Testis (tissue), 3 donors: ENCODE results near the gene SPACA6. TPM values are rescaled to one million over a fixed set of nuclear protein-coding genes. Genes with fewer than 3 reads are reported as not detected.

Experiments
- DNase-seq: peaks from one replicate; pipeline ENCODE4 v3.0.0-alpha.2; 2019
- H3K27ac ChIP-seq, 2 donors: fragments of 200-600 bp; sonication (generic); one replicate each; pipeline ENCODE4 v1.5.1; 2019
- H3K27me3 ChIP-seq: fragments of 200-600 bp; sonication (generic); one replicate; pipeline ENCODE4 v1.5.1; 2019
- H3K36me3 ChIP-seq: fragments of 200-600 bp; sonication (generic); one replicate; pipeline ENCODE4 v1.5.1; 2017; ENCODE audit warnings: low read depth; ENCODE audit errors: missing control alignments
- H3K4me1 ChIP-seq: fragments of 200-600 bp; sonication (generic); one replicate; pipeline ENCODE4 v1.5.1; 2019
- H3K4me3 ChIP-seq, 2 donors: fragments of 200-600 bp; sonication (generic); one replicate each; pipeline ENCODE4 v1.5.1; 2017 to 2019
- H3K9me3 ChIP-seq: fragments of 200-600 bp; sonication (generic); one replicate; pipeline ENCODE4 v1.5.1; 2017
- CTCF ChIP-seq, 3 experiments: fragments of 450-650 bp in 2 of 3; fragments of 200-600 bp in 1 of 3; sonication (generic) in 1 of 3; IDR thresholded peaks; one replicate each; pipeline ENCODE4 v1.5.1; 2016 to 2019; ENCODE audit warnings: antibody characterized with exemption in 3 of 3, mild to moderate bottlenecking in 2 of 3, moderate library complexity in 1 of 3
- POLR2A ChIP-seq: fragments of 450-650 bp; IDR thresholded peaks from one replicate; pipeline ENCODE4 v1.6.1; 2017; ENCODE audit warnings: antibody characterized with exemption, mild to moderate bottlenecking, moderate library complexity
- WGBS, 2 donors: methylation state at CpG; one replicate each; pipeline ENCODE4 v1.1.5; 2018; 5-methylcytosine and 5-hydroxymethylcytosine counted together
- intact Hi-C: fragments of 100-400 bp; cut with DNase I; formaldehyde crosslinking; loops from one replicate; pipeline ENCODE4 v1.15.1; 2023; ENCODE audit warnings: low total_unique reads
- microRNA counts, 2 donors: library from miRNA; unstranded; fragments of <30 nt; microRNA quantifications; one replicate each; lab custom pipeline; 2016
- microRNA-seq, 2 donors: library from miRNA; unstranded; fragments of <30 nt; microRNA quantifications; one replicate each; pipeline ENCODE4, GENCODE V29; 2016; ENCODE audit warnings: borderline number of aligned reads in 2 of 2, borderline replicate concordance in 1 of 2
- polyA plus RNA-seq: library from polyadenylated mRNA; stranded (reverse); fragments of 350-450 nt; fragmentation: Illumina TruSeq; extraction: RNeasy Lipid Tissue Mini Kit (QIAGEN cat#74804); gene quantifications from one replicate; pipeline ENCODE4 v1.2.3, GENCODE V29; 2014; ENCODE audit warnings: low read depth, low replicate concordance; ENCODE audit not compliant: insufficient read depth
- small RNA-seq, 2 donors: library from RNA; depleted of rRNA; stranded (forward); fragments of <200 nt; gene quantifications; one replicate each; pipeline ENCODE3, GENCODE V24; 2016
- total RNA-seq, 2 donors: library from RNA; depleted of rRNA; stranded (reverse); fragments of >200 nt; gene quantifications; one replicate each; pipeline ENCODE4 v1.2.3, GENCODE V29; 2016

SPACA6 gene
- total and polyA plus RNA-seq, 3 donors from 2014 or later: 19.8 to 106 (median 37.8) TPM

GRCh38 chr19:51751655-51752054 lies 58.5 kb downstream of the SPACA6 start, which contains the start of gene FPR1:
Gene FPR1, minus strand, starts transcription at chr19:51751878. Its CDS starts 4,884 bp downstream, at chr19:51746994.
- intact Hi-C loops: no loop called here
- no peaks in the 10 kb centered on the region for H3K9me3 ChIP-seq
- no peaks in the 10 kb centered on the region for H3K36me3 ChIP-seq
- DNase-seq: no peak
- no peak within 1 kb of the TSS for H3K4me3 ChIP-seq
- H3K4me1 ChIP-seq: no peaks in the 10 kb centered on the region
- no peaks in the 10 kb centered on the region for H3K27me3 ChIP-seq
- no peak within 1 kb of the TSS for H3K27ac ChIP-seq
- 82 to 85% methylated on average over 2 of the region's 2 CpGs for WGBS, 2 donors
- TF ChIP-seq CTCF (IDR thresholded peaks at IDR 0.05): no peak
- TF ChIP-seq POLR2A: no peak

GRCh38 chr19:51754109-51754508 lies 61.0 kb downstream of the SPACA6 start:
- DNase-seq: no peak
- Histone ChIP-seq H3K36me3 (no peaks in the 10 kb centered on the region), H3K4me1 (no peaks in the 10 kb centered on the region), H3K4me3 (no peak overlapping the region), H3K27ac (no peak overlapping the region), H3K27me3 (no peaks in the 10 kb centered on the region), H3K9me3 (no peaks in the 10 kb centered on the region)
- WGBS, 2 donors: 88 to 90% methylated on average over 6 of the region's 6 CpGs
- intact Hi-C loops: no loop called here
- TF ChIP-seq CTCF (IDR thresholded peaks at IDR 0.05) (no peak), POLR2A (no peak)

- H3K4me3 ChIP-seq: no peak overlapping the region
- 87 to 89% methylated on average over 4 of the region's 4 CpGs for WGBS, 2 donors
- no peaks in the 10 kb centered on the region for H3K27me3 ChIP-seq
- H3K4me1 ChIP-seq: no peaks in the 10 kb centered on the region
- intact Hi-C loops: no loop called here
- DNase-seq: no peak
- H3K27ac ChIP-seq: no peak overlapping the region
- no peaks in the 10 kb centered on the region for H3K36me3 ChIP-seq
- H3K9me3 ChIP-seq: no peaks in the 10 kb centered on the region
- no peak for TF ChIP-seq POLR2A
- no peak for TF ChIP-seq CTCF (IDR thresholded peaks at IDR 0.05)
Observed at GRCh38 chr19:51754770-51755169, 61.6 kb downstream of the SPACA6 start.

MicroRNAs within 50 kb of the gene (microRNA counts, 767-probe panel; counts per million panel counts)
- 9,536 to 10,603 counts per million in 2 donors for microRNA hsa-let-7e-5p (lab: Ali Mortazavi, UCI)
- microRNA hsa-miR-125a-3p (lab: Ali Mortazavi, UCI): 0 to 152 counts per million in 2 donors
- microRNA hsa-miR-125a-5p (lab: Ali Mortazavi, UCI): 10,773 to 11,008 counts per million in 2 donors
- 9,250 to 9,407 counts per million in 2 donors for microRNA hsa-miR-99b-5p (lab: Ali Mortazavi, UCI)

Small RNA genes within 50 kb of the gene (microRNA-seq; reads per million reads assigned to microRNA genes)
- gene MIR125A: 16,896 to 17,029 reads per million in 2 donors
- 5,973 to 6,766 reads per million in 2 donors for gene MIR99B
- gene MIRLET7E: 10,224 to 12,835 reads per million in 2 donors

Small RNA genes within 50 kb of the gene (small RNA-seq; reads per million reads assigned to genes)
- gene AC018755.2 (0 reads per million in 2 donors), gene MIR125A (0 reads per million in 2 donors), gene MIR99B (0.76 to 0.92 reads per million in 2 donors), gene MIRLET7E (0 reads per million in 2 donors)

Other genes starting within 250 kb of the SPACA6 start
- gene SIGLEC8, start 234.9 kb upstream of the SPACA6 start, total RNA-seq: 1 to 10 TPM in 1 of 2 donors, under 1 TPM in 1; 0.31 to 3.1 TPM
- gene SIGLEC8, start 234.9 kb upstream of the SPACA6 start, polyA plus RNA-seq: 0.61 TPM
- not detected for gene CEACAM18, start 214.8 kb upstream of the SPACA6 start, total RNA-seq
- gene CEACAM18, start 214.8 kb upstream of the SPACA6 start, polyA plus RNA-seq: not detected
- gene SIGLEC12, start 191.5 kb upstream of the SPACA6 start, total RNA-seq: not detected
- gene SIGLEC12, start 191.5 kb upstream of the SPACA6 start, polyA plus RNA-seq: 1.0 TPM
- gene SIGLEC6, start 161.7 kb upstream of the SPACA6 start, total RNA-seq: 1 to 10 TPM in 1 of 2 donors, under 1 TPM in 1; 0.55 to 1.1 TPM
- gene SIGLEC6, start 161.7 kb upstream of the SPACA6 start, polyA plus RNA-seq: 0.29 TPM
- 10 to 100 TPM; 12.1 to 12.3 TPM for gene ZNF175, start 122.0 kb upstream of the SPACA6 start, total RNA-seq
- 11.0 TPM for gene ZNF175, start 122.0 kb upstream of the SPACA6 start, polyA plus RNA-seq
- not detected for gene SIGLEC5, start 62.9 kb upstream of the SPACA6 start, total RNA-seq
- gene SIGLEC5, start 62.9 kb upstream of the SPACA6 start, polyA plus RNA-seq: not detected
- gene SIGLEC14, start 46.5 kb upstream of the SPACA6 start, total RNA-seq: 1 to 10 TPM; 3.7 to 5.7 TPM
- gene SIGLEC14, start 46.5 kb upstream of the SPACA6 start, polyA plus RNA-seq: 1.5 TPM
- gene HAS1, start 30.7 kb downstream of the SPACA6 start, total RNA-seq: 1 to 10 TPM in 1 of 2 donors, under 1 TPM in 1; 0.99 to 2.1 TPM
- gene HAS1, start 30.7 kb downstream of the SPACA6 start, polyA plus RNA-seq: 0.44 TPM
- gene FPR1, start 58.5 kb downstream of the SPACA6 start, total RNA-seq: 1 to 10 TPM; 1.4 to 2.1 TPM
- gene FPR1, start 58.5 kb downstream of the SPACA6 start, polyA plus RNA-seq: 3.5 TPM
- gene FPR2, start 67.8 kb downstream of the SPACA6 start, total RNA-seq: under 1 TPM; 0.19 to 0.31 TPM
- gene FPR2, start 67.8 kb downstream of the SPACA6 start, polyA plus RNA-seq: 1.3 TPM
- 10 to 100 TPM in 1 of 2 donors, 1 to 10 TPM in 1; 1.6 to 15.6 TPM for gene FPR3, start 101.8 kb downstream of the SPACA6 start, total RNA-seq
- 8.8 TPM for gene FPR3, start 101.8 kb downstream of the SPACA6 start, polyA plus RNA-seq
- gene ZNF577, start 194.6 kb downstream of the SPACA6 start, total RNA-seq: 10 to 100 TPM; 65.2 to 85.2 TPM
- 43.5 TPM for gene ZNF577, start 194.6 kb downstream of the SPACA6 start, polyA plus RNA-seq
- gene ZNF649, start 211.7 kb downstream of the SPACA6 start, total RNA-seq: 10 to 100 TPM; 12.2 to 12.4 TPM
- 8.7 TPM for gene ZNF649, start 211.7 kb downstream of the SPACA6 start, polyA plus RNA-seq
- gene ZNF613, start 234.1 kb downstream of the SPACA6 start, total RNA-seq: 1 to 10 TPM; 9.2 to 9.4 TPM
- gene ZNF613, start 234.1 kb downstream of the SPACA6 start, polyA plus RNA-seq: 2.8 TPM